GM18951 (cell line): ENCODE data around the gene PCDHB2.
"Not testable (repeated sequence)": the region's sequence is repeated elsewhere in the genome, so short reads cannot be mapped to it uniquely, and the experiment has no call there.

Experiments
- POLR2A ChIP-seq: IDR thresholded peaks from 4 replicates; pipeline ENCODE4 v1.6.1; 2011; ENCODE audit warnings: mild to moderate bottlenecking; ENCODE audit not compliant: insufficient read length, insufficient read depth; ENCODE audit errors: extremely low read depth
- in situ Hi-C: fragments of 300-500 bp; cut with MboI; formaldehyde crosslinking; loops from one replicate; pipeline ENCODE4 v1.12.0; 2022; ENCODE audit warnings: low sequenced_read_pairs, mixed read lengths, inconsistent platforms; ENCODE audit not compliant: unreplicated experiment

Gene PCDHB2

DNA sequence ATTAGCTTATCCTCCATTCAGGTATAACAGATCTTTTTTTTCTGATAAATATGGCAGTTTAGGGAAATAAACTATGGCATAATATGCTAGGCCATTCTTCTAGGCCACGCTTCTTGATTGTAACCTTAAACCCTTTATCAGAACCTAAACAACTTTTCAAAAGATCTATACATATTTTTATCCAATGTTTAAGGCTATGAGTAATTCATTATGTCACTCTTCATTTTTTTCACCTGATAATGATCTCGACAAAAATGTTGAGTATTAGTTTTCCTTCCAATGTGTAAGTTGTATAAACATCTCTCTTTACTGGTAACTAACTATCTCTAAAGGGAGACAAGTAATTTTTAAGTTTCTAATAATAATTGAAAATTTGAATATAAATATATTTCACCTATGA is 24.8 kb downstream of the PCDHB2 start:
- in situ Hi-C loops, result no loop called here
- TF ChIP-seq POLR2A, result no peak

DNA sequence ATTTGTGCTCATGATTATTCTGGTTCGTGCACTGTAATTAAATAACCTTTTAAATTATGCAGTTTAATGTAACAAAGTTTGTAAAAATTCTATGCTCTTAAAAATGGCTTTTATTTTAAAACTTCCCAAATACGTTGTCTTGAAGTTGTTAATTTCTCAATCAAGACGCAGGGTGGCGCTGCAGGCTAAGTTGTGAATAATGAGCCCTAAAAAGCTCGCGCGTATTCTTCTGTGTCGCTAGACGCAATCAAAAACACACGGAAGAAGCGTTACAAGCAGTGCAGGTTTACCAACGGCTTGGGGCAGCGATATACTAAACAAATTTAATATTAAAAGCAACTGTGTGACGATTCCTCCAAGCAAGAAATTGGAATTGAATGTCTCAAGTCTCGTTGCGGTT is 27.1 kb downstream of the PCDHB2 start, which contains the start of gene PCDHB4:
Gene PCDHB4, plus strand, starts transcription at position 256 of the 400 bp plus-strand sequence. CDS start 181 bp downstream, outside the sequence.
- no peak for TF ChIP-seq POLR2A
- in situ Hi-C loops, result no loop called here

- TF ChIP-seq POLR2A, result no peak
- in situ Hi-C loops, result no loop called here
These were observed 27.6 kb downstream of the PCDHB2 start for GRCh38 chr5:141121985-141122384.

GRCh38 chr5:141123396-141124135 is 29.2 kb downstream of the PCDHB2 start:
- in situ Hi-C loops, result not testable (repeated sequence)

GRCh38 chr5:141127305-141127704 is 32.9 kb downstream of the PCDHB2 start:
- in situ Hi-C loops, result no loop called here
- TF ChIP-seq POLR2A, result no peak

DNA sequence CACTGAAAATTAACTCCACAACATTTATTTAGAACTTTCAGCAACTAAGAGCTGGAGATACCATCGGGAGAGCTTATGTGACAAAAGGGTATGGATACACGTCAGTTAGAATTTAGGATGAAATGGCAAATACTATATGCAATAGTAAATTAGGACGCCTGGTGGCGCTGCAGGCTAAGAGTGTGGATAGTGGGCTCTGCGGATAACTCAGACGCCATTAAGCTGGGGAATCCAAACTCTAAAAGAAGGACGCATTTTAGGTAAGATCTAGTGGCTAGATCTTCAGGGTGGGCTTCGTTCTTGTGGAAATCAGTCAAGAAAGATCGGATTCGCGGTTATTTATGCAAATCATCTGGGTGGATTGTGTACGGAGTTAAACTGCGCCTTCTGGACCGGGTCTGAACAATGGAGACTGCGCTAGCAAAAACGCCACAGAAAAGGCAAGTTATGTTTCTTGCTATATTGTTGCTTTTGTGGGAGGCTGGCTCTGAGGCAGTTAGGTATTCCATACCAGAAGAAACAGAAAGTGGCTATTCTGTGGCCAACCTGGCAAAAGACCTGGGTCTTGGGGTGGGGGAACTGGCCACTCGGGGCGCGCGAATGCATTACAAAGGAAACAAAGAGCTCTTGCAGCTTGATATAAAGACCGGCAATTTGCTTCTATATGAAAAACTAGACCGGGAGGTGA is 40.8 kb downstream of the PCDHB2 start, which contains the start of gene PCDHB5:
Gene PCDHB5, plus strand, starts transcription at position 177 of the 688 bp plus-strand sequence. Its CDS starts 229 bp downstream, at position 406.
- in situ Hi-C loops, result no loop called here
- no peak for TF ChIP-seq POLR2A

- TF ChIP-seq POLR2A, result no peak
- in situ Hi-C loops, result no loop called here
These were observed 41.4 kb downstream of the PCDHB2 start for GRCh38 chr5:141135718-141136266.

- in situ Hi-C loops, result not testable (repeated sequence)
These were observed 42.9 kb downstream of the PCDHB2 start for GRCh38 chr5:141137346-141137745.
